Activated gamma-delta T cell (primary cell): ENCODE results near the gene ZFAND4.
"Not testable (repeated sequence)": the region's sequence is repeated elsewhere in the genome, so short reads cannot be mapped to it uniquely, and the experiment has no call there.

ENCODE experiments used
- DNase-seq: peaks from one replicate; lab custom pipeline; 2025; lab: John Stamatoyannopoulos, UW

ZFAND4 gene

DNA sequence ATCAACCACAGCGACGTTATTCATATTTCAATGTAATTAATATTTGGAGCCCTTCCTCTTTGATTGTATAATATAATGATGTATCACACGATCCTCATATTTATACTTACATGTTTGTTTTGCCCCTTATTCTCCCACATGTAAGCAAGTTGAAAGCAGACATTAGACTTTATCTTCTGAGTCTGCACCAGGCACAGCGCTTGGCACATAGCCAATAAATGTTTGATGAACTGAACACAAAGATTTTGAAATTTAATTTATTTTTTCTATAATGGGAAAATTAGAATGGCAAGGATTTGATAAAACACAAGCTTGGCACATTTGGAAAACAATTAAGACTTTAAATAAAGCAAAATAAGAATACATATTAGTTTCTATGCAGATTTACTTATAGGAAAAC is 31.6 kb downstream of the ZFAND4 start:
- DNase-seq, result no peak

- no peak for DNase-seq
Observed at GRCh38 chr10:45640049-45640448, 32.5 kb downstream of the ZFAND4 start.

DNA sequence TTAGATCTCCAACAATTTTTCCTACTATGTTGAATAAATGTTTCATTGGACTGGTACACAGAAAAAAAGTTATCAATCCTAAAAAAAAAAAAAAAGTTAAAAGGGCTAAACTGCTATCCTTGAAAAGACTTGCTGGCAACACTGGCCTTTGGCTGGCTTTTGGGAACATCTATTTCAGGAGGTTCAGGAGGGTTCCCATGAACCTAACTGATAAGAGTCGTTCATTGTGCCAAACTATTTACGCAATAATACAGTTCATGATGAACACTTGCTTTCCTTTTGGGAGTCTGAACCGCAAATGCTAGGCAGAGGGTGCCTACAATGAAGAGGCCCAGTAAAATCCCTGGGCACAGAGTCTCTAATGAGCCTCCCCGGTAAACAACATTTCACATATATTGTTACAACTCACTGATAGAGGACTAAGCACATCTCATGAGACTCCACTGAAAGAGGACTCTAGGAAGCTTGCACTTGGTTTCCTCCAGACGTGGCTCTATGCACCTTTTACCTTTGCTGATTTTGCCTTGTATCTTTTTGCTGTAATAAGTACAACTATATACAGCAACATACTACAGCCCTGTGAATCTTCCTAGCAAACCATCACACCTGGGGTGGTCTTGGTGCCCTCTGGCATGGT is 45.0 kb downstream of the ZFAND4 start:
- DNase-seq, result no peak

DNA sequence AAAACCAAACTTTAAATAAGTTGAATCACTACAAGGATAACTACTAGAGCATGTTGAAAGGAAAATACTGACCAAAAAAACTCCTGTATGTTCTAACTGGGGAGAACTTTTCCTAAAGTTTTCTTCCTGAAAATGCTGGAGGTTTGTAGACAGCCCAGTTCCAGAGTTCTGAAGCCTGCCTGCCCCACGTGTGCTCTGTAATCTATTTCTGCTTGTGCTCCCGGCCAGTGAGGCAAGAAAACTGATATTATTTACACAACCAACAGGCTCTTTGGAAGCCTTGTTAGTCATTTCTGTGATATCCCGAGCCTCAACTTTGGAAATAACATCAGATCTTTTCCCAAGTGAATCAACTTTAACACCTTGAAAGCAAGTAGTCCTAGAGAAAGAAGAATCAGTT is 46.7 kb downstream of the ZFAND4 start:
- DNase-seq, result no peak

DNA sequence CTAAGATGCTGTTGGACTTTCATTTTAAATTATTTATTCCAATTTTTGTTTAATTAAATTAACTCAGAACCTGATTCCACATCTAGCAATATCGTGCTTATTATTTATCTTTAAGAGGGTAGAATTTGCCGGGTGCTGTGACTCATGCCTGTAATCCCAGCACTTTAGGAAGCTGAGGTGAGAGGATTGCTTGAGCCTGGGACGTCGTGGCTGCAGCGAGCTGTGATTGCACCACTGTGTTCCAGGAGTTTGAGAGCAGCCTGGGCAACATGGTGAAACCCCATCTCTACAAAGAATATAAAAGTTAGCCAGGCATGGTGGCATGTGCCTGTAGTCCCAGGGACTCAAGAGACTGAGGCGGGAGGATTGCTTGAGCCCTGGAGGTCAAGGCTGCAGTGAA is 47.8 kb downstream of the ZFAND4 start:
- DNase-seq, result no peak

DNA sequence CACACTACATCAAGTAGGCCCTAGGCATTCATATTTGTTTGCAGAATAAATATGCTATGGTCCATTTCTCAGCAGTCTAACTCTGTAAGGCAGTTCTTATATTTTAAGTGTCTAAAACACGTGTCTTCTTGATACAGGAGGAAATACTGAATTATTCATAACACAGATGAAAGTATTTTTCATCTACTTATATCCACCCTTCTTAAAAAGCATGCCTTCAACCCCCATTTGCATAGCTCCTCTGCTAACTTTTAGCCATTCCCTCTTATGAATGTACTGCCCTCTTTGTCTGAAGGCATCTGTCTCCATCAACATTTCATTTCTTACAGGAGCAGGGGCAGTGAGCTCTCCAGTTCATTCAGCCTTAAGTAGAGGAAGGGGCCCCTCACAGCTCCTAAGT is 57.7 kb downstream of the ZFAND4 start:
- no peak for DNase-seq

- DNase-seq, result no peak
Observed at GRCh38 chr10:45612741-45613140, 59.8 kb downstream of the ZFAND4 start.

DNA sequence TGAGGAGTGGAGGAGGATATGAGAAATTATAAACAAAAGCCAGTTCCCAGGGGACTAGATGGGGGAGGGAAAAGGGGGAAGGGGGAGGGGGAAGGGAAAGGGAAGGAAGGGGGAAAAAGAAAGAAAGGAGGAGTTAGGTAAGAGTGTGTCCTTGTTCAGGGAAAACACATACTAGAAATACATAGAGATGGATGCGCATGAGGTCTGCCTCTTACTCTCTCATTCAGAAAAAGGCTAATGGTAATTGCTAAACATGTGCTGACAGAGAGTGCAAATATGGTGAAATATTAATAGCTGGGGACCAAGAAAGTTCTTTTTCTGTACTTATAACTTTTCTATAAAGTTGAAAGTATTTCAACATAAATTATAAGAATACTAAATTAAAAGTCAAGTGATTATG is 64.5 kb downstream of the ZFAND4 start:
- DNase-seq, result no peak

DNA sequence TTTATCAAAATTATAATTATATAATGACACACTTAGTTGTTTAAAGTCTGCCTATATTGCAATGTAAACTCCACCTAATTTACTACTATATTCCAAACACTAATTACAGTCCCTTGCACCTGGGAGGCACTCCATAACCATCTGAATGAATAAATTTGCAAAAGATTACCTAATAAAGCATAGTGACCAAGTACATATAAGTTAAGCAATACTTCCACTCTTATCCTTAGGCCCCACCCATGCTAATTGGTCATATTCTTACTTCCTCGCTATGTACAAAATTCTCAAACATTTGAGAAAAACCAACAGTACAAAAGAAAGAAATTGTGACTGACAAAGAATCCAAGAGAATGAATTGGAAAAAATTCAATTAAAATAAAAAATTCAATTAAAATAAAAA is 65.3 kb downstream of the ZFAND4 start:
- DNase-seq, result no peak

GRCh38 chr10:45602836-45603235 is 69.7 kb downstream of the ZFAND4 start:
- DNase-seq, result no peak

DNA sequence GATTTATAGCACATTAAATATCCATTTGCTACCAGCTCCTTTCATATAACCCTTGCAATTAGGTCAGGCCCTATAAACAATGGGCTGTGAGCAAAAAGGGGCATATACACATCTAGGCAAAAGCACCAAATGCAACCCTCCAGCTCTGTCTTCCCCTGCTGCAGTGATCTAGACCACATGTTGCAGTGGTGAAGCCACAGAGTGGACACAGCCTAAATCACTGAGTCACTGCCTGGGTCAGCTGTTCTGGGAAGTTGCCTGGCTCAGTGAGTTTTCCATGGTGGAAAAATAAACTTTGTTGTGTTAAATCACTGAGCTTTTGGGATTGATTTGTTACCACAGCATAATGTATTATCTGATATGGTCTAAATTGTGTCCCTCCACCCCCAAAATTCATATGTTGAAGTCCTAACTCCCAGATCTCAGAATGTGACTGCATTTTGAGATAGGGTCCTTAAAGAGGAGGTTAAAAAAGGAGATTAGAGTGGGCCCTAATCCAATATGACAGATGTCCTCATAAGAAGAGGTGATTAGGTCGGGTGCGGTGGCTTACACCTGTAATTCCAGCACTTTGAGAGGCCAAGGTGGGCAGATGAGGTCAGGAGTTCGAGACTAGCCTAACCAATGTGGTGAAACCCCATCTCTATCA is 70.4 kb downstream of the ZFAND4 start:
- no peak for DNase-seq

- DNase-seq, result not testable (repeated sequence)
Observed at GRCh38 chr10:45601254-45601930, 71.2 kb downstream of the ZFAND4 start.

DNA sequence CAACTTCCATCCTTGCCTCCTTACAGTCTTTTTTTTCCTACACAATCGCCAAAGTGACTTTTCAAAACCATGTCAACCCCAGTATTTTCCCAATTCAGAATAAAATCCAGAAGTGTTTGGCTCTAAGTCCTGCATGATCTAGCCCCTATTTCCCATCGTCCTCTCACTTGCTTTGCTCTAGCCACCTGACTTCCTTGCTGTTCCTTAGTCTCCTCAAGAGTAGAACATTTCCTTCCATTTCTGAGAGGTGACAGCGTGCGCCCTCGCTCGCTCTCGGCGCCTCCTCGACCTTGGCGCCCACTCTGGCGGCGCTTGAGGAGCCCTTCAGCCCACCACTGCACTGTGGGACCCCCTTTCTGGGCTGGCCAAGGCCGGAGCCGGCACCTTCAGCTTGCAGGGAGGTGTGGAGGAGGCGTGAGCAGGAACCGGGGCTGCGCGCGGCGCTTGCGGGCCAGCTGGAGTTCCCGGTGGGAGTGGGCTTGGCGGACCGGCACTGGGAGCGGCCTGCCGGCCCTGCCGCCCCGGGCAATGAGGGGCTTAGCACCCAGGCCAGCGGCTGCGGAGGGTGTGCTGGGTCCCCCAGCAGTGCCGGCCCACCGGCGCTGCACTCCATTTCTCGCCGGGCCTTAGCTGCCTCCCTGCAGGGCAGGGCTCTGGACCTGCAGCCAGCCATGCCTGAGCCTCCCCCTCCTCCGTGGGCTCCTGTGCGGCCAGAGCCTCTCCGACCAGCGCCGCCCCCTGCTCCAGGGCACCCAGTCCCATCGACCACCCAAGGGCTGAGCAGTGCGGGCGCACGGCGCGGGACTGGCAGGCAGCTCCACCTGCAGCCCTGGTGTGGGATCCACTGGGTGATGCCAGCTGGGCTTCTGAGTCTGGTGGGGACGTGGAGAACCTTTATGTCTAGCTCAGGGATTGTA is 72.0 kb downstream of the ZFAND4 start:
- peak; percentile 12 for DNase-seq

- DNase-seq, result no peak
Observed at GRCh38 chr10:45599646-45600045, 72.9 kb downstream of the ZFAND4 start.

DNA sequence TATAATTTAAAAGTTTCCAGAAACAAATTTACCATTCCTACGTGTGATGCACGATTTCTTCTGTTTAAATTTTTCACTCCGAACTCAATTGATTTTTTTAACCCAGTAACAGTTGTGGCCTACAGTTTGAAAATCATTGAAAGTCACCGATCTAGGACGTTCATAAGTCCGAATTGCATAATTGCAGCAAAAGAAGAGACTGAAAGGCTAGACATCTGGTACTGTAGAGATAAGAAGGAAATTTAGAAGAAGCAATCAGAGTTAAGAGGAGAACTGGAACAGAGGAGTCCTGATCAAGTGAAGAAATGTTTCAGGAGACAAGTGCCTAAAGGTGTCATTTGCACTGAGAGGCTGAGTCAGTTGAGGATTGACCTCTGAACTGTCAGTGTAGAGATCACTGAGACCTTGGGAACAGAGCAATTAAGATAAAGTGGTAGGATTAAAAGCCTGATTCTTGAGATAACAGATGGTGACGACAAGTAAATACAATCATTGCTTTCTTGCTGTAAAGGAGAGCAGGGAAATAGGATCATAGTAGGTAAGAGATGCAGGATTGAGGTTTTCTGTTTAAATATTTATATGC is 73.5 kb downstream of the ZFAND4 start:
- DNase-seq, result no peak

DNA sequence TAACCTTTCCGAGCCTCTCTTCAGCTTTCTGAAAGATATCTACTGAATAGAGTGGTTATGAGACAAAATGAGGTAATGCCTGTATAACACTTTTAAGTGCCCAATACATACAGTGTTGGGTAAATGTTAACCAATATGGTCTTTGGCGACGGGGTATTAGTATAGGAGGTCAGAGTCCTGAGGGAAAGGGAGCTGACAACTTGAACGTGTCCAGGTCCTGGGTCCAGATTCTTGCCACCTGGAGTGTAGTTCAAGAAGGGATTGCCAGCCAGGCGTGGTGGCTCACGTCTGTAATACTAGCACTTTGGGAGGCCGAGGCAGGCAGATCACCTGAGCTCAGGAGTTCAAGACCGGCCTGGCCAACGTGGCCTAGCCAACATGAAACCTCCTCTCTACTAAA is 76.0 kb downstream of the ZFAND4 start:
- DNase-seq, result no peak

GRCh38 chr10:45594276-45595157 is 78.1 kb downstream of the ZFAND4 start:
- DNase-seq, result peak; percentile 85

GRCh38 chr10:45593938-45594275 is 78.7 kb downstream of the ZFAND4 start:
- DNase-seq, result no peak

DNA sequence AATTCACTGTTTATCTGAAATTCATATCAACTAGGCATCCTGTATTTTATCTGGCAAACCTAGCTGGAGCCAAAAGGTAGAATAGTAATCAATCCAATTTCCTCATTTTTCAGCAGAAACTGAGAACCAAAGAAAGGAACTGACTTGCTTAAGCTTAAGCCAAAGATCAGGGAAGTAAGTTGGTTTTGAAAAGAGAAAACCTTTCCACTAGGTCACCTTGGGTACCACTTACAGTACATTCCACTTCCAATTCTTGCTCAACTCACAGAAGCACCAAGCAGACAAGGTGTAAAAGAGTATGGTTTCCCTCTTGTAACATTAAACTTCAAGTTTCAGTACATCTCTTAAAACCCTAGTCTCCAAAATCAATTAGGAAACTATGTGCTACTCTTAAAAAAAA is 79.6 kb downstream of the ZFAND4 start:
- DNase-seq, result no peak

DNA sequence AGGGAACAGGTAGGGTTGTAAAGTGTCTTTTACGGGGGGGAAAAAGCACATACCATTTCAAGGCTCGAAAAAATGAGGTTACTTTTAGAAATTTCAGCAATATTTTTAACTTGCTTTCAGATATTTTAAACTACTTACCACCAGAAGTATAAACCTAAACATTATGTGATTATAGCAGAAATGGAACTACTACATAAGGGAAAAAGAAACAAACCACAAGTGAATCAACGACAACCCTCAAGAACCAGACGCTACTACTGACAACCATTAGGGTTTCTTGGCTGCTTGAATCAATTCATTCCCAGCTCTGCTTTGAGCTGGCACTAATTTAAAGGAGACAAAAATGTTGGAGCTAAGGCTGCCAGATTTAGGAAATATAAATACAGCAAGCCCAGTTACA is 80.1 kb downstream of the ZFAND4 start:
- DNase-seq, result no peak

DNA sequence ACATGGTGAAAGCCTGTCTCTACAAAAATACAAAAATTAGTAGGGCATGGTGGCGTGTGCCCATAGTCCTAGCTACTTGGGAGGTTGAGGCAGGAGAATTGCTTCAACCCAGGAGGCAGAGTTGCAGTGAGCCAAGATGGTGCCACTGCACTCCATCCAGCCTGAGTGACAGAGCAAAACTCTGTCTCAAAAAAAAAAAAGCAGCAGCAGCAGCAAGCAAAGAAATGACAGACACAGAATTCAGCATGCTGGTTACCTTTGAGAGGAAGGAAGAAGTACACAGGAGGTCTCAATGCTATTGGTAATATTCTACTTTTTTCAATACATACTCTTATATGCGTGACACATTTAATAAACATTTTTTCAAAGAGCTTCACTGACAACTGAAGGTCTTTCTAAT is 81.3 kb downstream of the ZFAND4 start:
- no peak for DNase-seq
